Lung (tissue), 12 donors: Measurements from ENCODE around the gene CEP85. TPM values are rescaled to one million over a fixed set of nuclear protein-coding genes. Genes with fewer than 3 reads are reported as not detected.
A peak's percentile ranks its signal among the peaks of the same experiment; 100 is the strongest.

ENCODE experiments used
- ATAC-seq: fragments of 200-7000 bp; cut with Tn5 transposase; one replicate; pipeline ENCODE4 v1.9.1; 2020; ENCODE audit warnings: moderate number of reproducible peaks; ENCODE audit not compliant: insufficient read depth, low FRiP score
- DNase-seq, 3 donors: peaks; one replicate each; pipeline ENCODE4 v3.0.0-alpha.2; 2013 to 2017
- H3K27ac ChIP-seq, 2 donors: one replicate each; pipeline ENCODE4 v1.5.1; 2013; ENCODE audit warnings: mild to moderate bottlenecking in 2 of 2, moderate library complexity in 2 of 2, control low read depth in 1 of 2, inconsistent platforms in 1 of 2, low read depth in 1 of 2, low read length in 1 of 2
- H3K27me3 ChIP-seq, 3 donors: one replicate each; pipeline ENCODE4 v1.5.1; 2013; ENCODE audit warnings: low read length in 2 of 3; ENCODE audit not compliant: control insufficient read depth in 3 of 3, insufficient read depth in 3 of 3
- H3K36me3 ChIP-seq, 4 donors: one replicate each; pipeline ENCODE4 v1.5.1; 2013; ENCODE audit warnings: low read length in 4 of 4, mild to moderate bottlenecking in 1 of 4, moderate library complexity in 1 of 4; ENCODE audit not compliant: control insufficient read depth in 4 of 4, insufficient read depth in 4 of 4
- H3K4me1 ChIP-seq, 5 donors: one replicate each; pipeline ENCODE4 v1.5.1; 2013; ENCODE audit warnings: low read length in 5 of 5, mild to moderate bottlenecking in 2 of 5, moderate library complexity in 1 of 5; ENCODE audit not compliant: control insufficient read depth in 5 of 5, insufficient read depth in 5 of 5
- H3K4me3 ChIP-seq: one replicate; pipeline ENCODE4 v1.5.1; 2013; ENCODE audit warnings: mild to moderate bottlenecking, control low read depth, moderate library complexity
- H3K9ac ChIP-seq, 2 donors: one replicate each; pipeline ENCODE4 v1.5.1; 2013; ENCODE audit warnings: low read length in 2 of 2, control low read depth in 1 of 2; ENCODE audit not compliant: insufficient read depth in 1 of 2
- H3K9me3 ChIP-seq, 4 donors: one replicate each; pipeline ENCODE4 v1.5.1; 2013; ENCODE audit warnings: low read length in 3 of 4, mild to moderate bottlenecking in 1 of 4, moderate library complexity in 1 of 4; ENCODE audit not compliant: control insufficient read depth in 4 of 4, insufficient read depth in 3 of 4
- CTCF ChIP-seq: IDR thresholded peaks from 2 replicates; pipeline ENCODE4 v1.5.1; 2012; ENCODE audit warnings: mild to moderate bottlenecking; ENCODE audit errors: control extremely low read depth, extremely low read depth
- WGBS, 2 donors: extraction: QIAGEN DNeasy Blood & Tissue Kit; methylation state at CpG; one replicate each; pipeline ENCODE4 v1.1.7; 2013; 5-methylcytosine and 5-hydroxymethylcytosine counted together
- polyA plus RNA-seq, 2 donors: library from polyadenylated mRNA; stranded (reverse); fragments of 200-250 nt; gene quantifications; one replicate each; pipeline ENCODE4 v1.2.1, GENCODE V29; 2013
- total RNA-seq, 2 donors: library from RNA; depleted of rRNA in 1 of 2; stranded (reverse); fragments of >200 nt in 1 of 2; gene quantifications; one replicate each; pipeline ENCODE4 v1.2.1, GENCODE V29; 2014 to 2021
- donor health status: control.
- donor health status: control.
- donor health status: Bipolar disorder and iron deficiency.
- donor health status: healthy.
- donor health status: DM: yes; HTN: yes; CAD: no.

Gene CEP85
- total and polyA plus RNA-seq, 4 donors, result 5.4 to 10.8 (median 7.8) TPM

- Histone ChIP-seq H3K9ac (no peak within 1 kb of the TSS), H3K27ac (no peak within 1 kb of the TSS), H3K27me3 (no peaks in the 10 kb centered on the region), H3K36me3 (peaks cover 0 to 2% (median 0%) of the 10 kb centered on the region in 4 donors), H3K4me3 (no peak within 1 kb of the TSS), H3K9me3 (no peaks in the 10 kb centered on the region), H3K4me1 (no peaks in the 10 kb centered on the region)
- DNase-seq, result peak in 1 of 3 donors; percentile 22
- ATAC-seq, result no peak
- no peak for TF ChIP-seq CTCF
- whole genome bisulfite sequencing, 2 donors, result 61 to 69% methylated on average over 16 of the region's 16 CpGs
Measured at GRCh38 chr1:26190373-26190987, 43.5 kb upstream of the CEP85 start, which contains the start of gene CATSPER4. TSS of gene CATSPER4 (plus strand) at chr1:26190602. CDS start at chr1:26190628, 26 bp downstream.

GRCh38 chr1:26191739-26192138 lies 42.3 kb upstream of the CEP85 start:
- no peak for ATAC-seq
- DNase-seq, result no peak
- Histone ChIP-seq H3K27ac (no peak overlapping the region), H3K4me3 (no peak overlapping the region), H3K4me1 (no peaks in the 10 kb centered on the region), H3K9ac (no peak overlapping the region), H3K27me3 (no peaks in the 10 kb centered on the region), H3K9me3 (no peaks in the 10 kb centered on the region), H3K36me3 (peaks cover 0 to 2% (median 0%) of the 10 kb centered on the region in 4 donors)
- TF ChIP-seq CTCF, result no peak
- WGBS, 2 donors, result 29 to 44% methylated on average over 3 of the region's 3 CpGs

- no peak overlapping the region for H3K4me3 ChIP-seq
- WGBS, 2 donors, result 65 to 93% methylated on average over 3 of the region's 3 CpGs
- H3K27me3 ChIP-seq, result no peaks in the 10 kb centered on the region
- no peak for TF ChIP-seq CTCF
- ATAC-seq (no peak), DNase-seq (no peak)
- no peaks in the 10 kb centered on the region for H3K36me3 ChIP-seq
- no peak overlapping the region for H3K9ac ChIP-seq
- H3K9me3 ChIP-seq, result no peaks in the 10 kb centered on the region
- H3K4me1 ChIP-seq, result peaks cover 0 to 1% (median 0%) of the 10 kb centered on the region in 5 donors
- H3K27ac ChIP-seq, result no peak overlapping the region
Measured at GRCh38 chr1:26195805-26196204, 38.2 kb upstream of the CEP85 start.

- H3K36me3 ChIP-seq, result no peaks in the 10 kb centered on the region
- H3K4me1 ChIP-seq, result peaks cover 0 to 7% (median 0%) of the 10 kb centered on the region in 5 donors
- no peaks in the 10 kb centered on the region for H3K27me3 ChIP-seq
- no peak overlapping the region for H3K27ac ChIP-seq
- ATAC-seq (no peak), DNase-seq (no peak)
- H3K4me3 ChIP-seq, result no peak overlapping the region
- no peak overlapping the region for H3K9ac ChIP-seq
- TF ChIP-seq CTCF, result no peak
- WGBS, 2 donors, result 90 to 95% methylated on average over 3 of the region's 3 CpGs
- H3K9me3 ChIP-seq, result no peaks in the 10 kb centered on the region
Measured at GRCh38 chr1:26197301-26197700, 36.7 kb upstream of the CEP85 start.
